Measurements from ENCODE around the gene CD177.

CD177 gene

GRCh38 chr19:43329989-43330388 is 23.5 kb upstream of the CD177 start:
- no peak for TF ChIP-seq POLR2AphosphoS5 (IDR thresholded peaks at IDR 0.05; ENCODE audit: low read depth, low read length)
- no peak for TF ChIP-seq SIN3A (IDR thresholded peaks at IDR 0.05; ENCODE audit: borderline replicate concordance, insufficient read depth, low read length)
- no peak for TF ChIP-seq FOXP2 (optimal IDR thresholded peaks at IDR 0.05; ENCODE audit: borderline replicate concordance, extremely low read depth, extremely low read length, insufficient read depth)
- TF ChIP-seq REST (IDR thresholded peaks at IDR 0.05; ENCODE audit: insufficient read depth in 1 of 2, low read depth in 2 of 2, low read length in 2 of 2) = no peak
- no peak for TF ChIP-seq TAF1 (IDR thresholded peaks at IDR 0.05; ENCODE audit: borderline replicate concordance, insufficient read depth, low read length)

GRCh38 chr19:43330726-43331434 is 22.6 kb upstream of the CD177 start:
- TF ChIP-seq REST (IDR thresholded peaks at IDR 0.05; ENCODE audit: insufficient read depth in 1 of 2, low read depth in 2 of 2, low read length in 2 of 2) (no peak), TAF1 (IDR thresholded peaks at IDR 0.05; ENCODE audit: borderline replicate concordance, insufficient read depth, low read length) (no peak), POLR2AphosphoS5 (IDR thresholded peaks at IDR 0.05; ENCODE audit: low read depth, low read length) (no peak)

- no peak for TF ChIP-seq FOXP2 (optimal IDR thresholded peaks at IDR 0.05; ENCODE audit: borderline replicate concordance, extremely low read depth, extremely low read length, insufficient read depth)
- no peak for TF ChIP-seq TAF1 (IDR thresholded peaks at IDR 0.05; ENCODE audit: borderline replicate concordance, insufficient read depth, low read length)
- no peak for TF ChIP-seq SIN3A (IDR thresholded peaks at IDR 0.05; ENCODE audit: borderline replicate concordance, insufficient read depth, low read length)
- no peak for TF ChIP-seq REST (IDR thresholded peaks at IDR 0.05; ENCODE audit: insufficient read depth in 1 of 2, low read depth in 2 of 2, low read length in 2 of 2)
- TF ChIP-seq POLR2AphosphoS5 (IDR thresholded peaks at IDR 0.05; ENCODE audit: low read depth, low read length) = no peak
Observed at GRCh38 chr19:43331435-43332010, 22.0 kb upstream of the CD177 start.

GRCh38 chr19:43332058-43332922 is 21.2 kb upstream of the CD177 start:
- TF ChIP-seq TAF1 (IDR thresholded peaks at IDR 0.05; ENCODE audit: borderline replicate concordance, insufficient read depth, low read length) (no peak), SIN3A (IDR thresholded peaks at IDR 0.05; ENCODE audit: borderline replicate concordance, insufficient read depth, low read length) (no peak), FOXP2 (optimal IDR thresholded peaks at IDR 0.05; ENCODE audit: borderline replicate concordance, extremely low read depth, extremely low read length, insufficient read depth) (no peak)

GRCh38 chr19:43337737-43338136 is 15.7 kb upstream of the CD177 start:
- TF ChIP-seq FOXP2 (optimal IDR thresholded peaks at IDR 0.05; ENCODE audit: borderline replicate concordance, extremely low read depth, extremely low read length, insufficient read depth) (no peak), SIN3A (IDR thresholded peaks at IDR 0.05; ENCODE audit: borderline replicate concordance, insufficient read depth, low read length) (no peak), POLR2AphosphoS5 (IDR thresholded peaks at IDR 0.05; ENCODE audit: low read depth, low read length) (no peak), REST (IDR thresholded peaks at IDR 0.05; ENCODE audit: insufficient read depth in 1 of 2, low read depth in 2 of 2, low read length in 2 of 2) (no peak), TAF1 (IDR thresholded peaks at IDR 0.05; ENCODE audit: borderline replicate concordance, insufficient read depth, low read length) (no peak)
